Activated CD8-positive, alpha-beta memory T cell treated with anti-CD3 and anti-CD28 coated beads, Interleukin-2, amount 10 ng/mL, durations not matched to agents 7 days and 5 days (primary cell): ENCODE measurements around the gene S100PBP. TPM values are rescaled to one million over a fixed set of nuclear protein-coding genes. Genes with fewer than 3 reads are reported as not detected.
"Not testable (repeated sequence)": the region's sequence is repeated elsewhere in the genome, so short reads cannot be mapped to it uniquely, and the experiment has no call there.

ENCODE experiments used
- ATAC-seq: fragments of 150-1000 bp; cut with Tn5 transposase; one replicate; pipeline ENCODE4 v1.10.0; 2021; ENCODE audit warnings: moderate library complexity
- CTCF ChIA-PET: fragments of 350-600 bp; sonication (Branson Sonifier 250); formaldehyde crosslinking; loops from one replicate; lab custom pipeline; 2021; ENCODE audit warnings: antibody characterized with exemption; lab: Charles Lee
- DNase-seq: peaks from one replicate; pipeline ENCODE4 v3.0.0-alpha.2; 2020
- H3K27ac Mint-ChIP-seq: one replicate; pipeline ENCODE4 v1.8.0; 2021; ENCODE audit warnings: mild to moderate bottlenecking, mixed read lengths
- H3K27me3 Mint-ChIP-seq: one replicate; pipeline ENCODE4 v1.8.0; 2021; ENCODE audit warnings: mixed read lengths
- H3K36me3 Mint-ChIP-seq: one replicate; pipeline ENCODE4 v1.8.0; 2021; ENCODE audit warnings: mild to moderate bottlenecking, mixed read lengths
- H3K4me1 Mint-ChIP-seq: one replicate; pipeline ENCODE4 v1.8.0; 2021; ENCODE audit warnings: mixed read lengths
- H3K4me3 Mint-ChIP-seq: one replicate; pipeline ENCODE4 v1.8.0; 2021; ENCODE audit warnings: mild to moderate bottlenecking, moderate library complexity, mixed read lengths
- H3K9me3 Mint-ChIP-seq: one replicate; pipeline ENCODE4 v1.8.0; 2022; ENCODE audit warnings: low read depth, mixed read lengths
- total RNA-seq, 2 experiments: library from RNA; stranded (reverse); gene quantifications; one replicate each; pipeline ENCODE4 v1.2.3, GENCODE V29; 2021

Gene S100PBP
- total RNA-seq, 2 experiments from 2014 or later: 85.3 to 102 TPM

- peaks cover 32% of the 10 kb centered on the region for H3K36me3 Mint-ChIP-seq
- H3K4me1 Mint-ChIP-seq: peaks cover 9% of the 10 kb centered on the region
- H3K27ac Mint-ChIP-seq: no peak overlapping the region
- DNase-seq: no peak
- ATAC-seq: no peak
- H3K9me3 Mint-ChIP-seq: no peaks in the 10 kb centered on the region
- CTCF ChIA-PET: interaction anchor here (0.7 to 9.3 kb wide), 5 partner anchors 7 to 701 kb away, joined by 3 to 153 read pairs (median 27); no protein-coding TSS in a partner anchor
- no peaks in the 10 kb centered on the region for H3K27me3 Mint-ChIP-seq
- no peak overlapping the region for H3K4me3 Mint-ChIP-seq
These were observed 42.4 kb upstream of the S100PBP start for GRCh38 chr1:32774950-32775634.

- H3K9me3 Mint-ChIP-seq: no peaks in the 10 kb centered on the region
- H3K36me3 Mint-ChIP-seq: peaks cover 39% of the 10 kb centered on the region
- DNase-seq (no peak), ATAC-seq (no peak)
- no peak overlapping the region for H3K27ac Mint-ChIP-seq
- no peak overlapping the region for H3K4me3 Mint-ChIP-seq
- peaks cover 9% of the 10 kb centered on the region for H3K4me1 Mint-ChIP-seq
- CTCF ChIA-PET: interaction anchor here (0.7 to 9.3 kb wide), 5 partner anchors 14 to 702 kb away, joined by 3 to 153 read pairs (median 3); no protein-coding TSS in a partner anchor
- H3K27me3 Mint-ChIP-seq: no peaks in the 10 kb centered on the region
These were observed 41.7 kb upstream of the S100PBP start for GRCh38 chr1:32775640-32776337.

- CTCF ChIA-PET: no interaction called here
- Mint-ChIP-seq H3K36me3 (peaks cover 55% of the 10 kb centered on the region), H3K9me3 (no peaks in the 10 kb centered on the region), H3K27ac (no peak overlapping the region), H3K4me3 (no peak overlapping the region), H3K27me3 (no peaks in the 10 kb centered on the region), H3K4me1 (peaks cover 21% of the 10 kb centered on the region)
- no peak for DNase-seq
- ATAC-seq: no peak
These were observed 38.2 kb upstream of the S100PBP start for GRCh38 chr1:32779242-32779641.

GRCh38 chr1:32780005-32780404 is 37.4 kb upstream of the S100PBP start:
- Mint-ChIP-seq H3K27me3 (no peaks in the 10 kb centered on the region), H3K9me3 (no peaks in the 10 kb centered on the region), H3K4me3 (no peak overlapping the region), H3K27ac (no peak overlapping the region), H3K4me1 (peaks cover 23% of the 10 kb centered on the region), H3K36me3 (peaks cover 59% of the 10 kb centered on the region)
- DNase-seq (no peak), ATAC-seq (no peak)
- CTCF ChIA-PET: no interaction called here

GRCh38 chr1:32780628-32781234 is 36.7 kb upstream of the S100PBP start:
- DNase-seq: no peak
- H3K27ac Mint-ChIP-seq: no peak overlapping the region
- peaks cover 19% of the 10 kb centered on the region for H3K4me1 Mint-ChIP-seq
- peaks cover 57% of the 10 kb centered on the region for H3K36me3 Mint-ChIP-seq
- H3K9me3 Mint-ChIP-seq: no peaks in the 10 kb centered on the region
- H3K4me3 Mint-ChIP-seq: no peak overlapping the region
- no peaks in the 10 kb centered on the region for H3K27me3 Mint-ChIP-seq
- no peak for ATAC-seq
- CTCF ChIA-PET: interaction anchor here (4.0 kb wide), 1 partner anchor 7 kb away, joined by 39 read pairs; no protein-coding TSS in a partner anchor

- H3K27me3 Mint-ChIP-seq: no peaks in the 10 kb centered on the region
- no peak for ATAC-seq
- peaks cover 59% of the 10 kb centered on the region for H3K36me3 Mint-ChIP-seq
- H3K9me3 Mint-ChIP-seq: no peaks in the 10 kb centered on the region
- H3K27ac Mint-ChIP-seq: peak overlapping the region; percentile 49
- H3K4me1 Mint-ChIP-seq: peaks cover 16% of the 10 kb centered on the region
- CTCF ChIA-PET: interaction anchor here (1.6 to 4.0 kb wide), 2 partner anchors 9 to 70 kb away, joined by 12 to 39 read pairs; no protein-coding TSS in a partner anchor
- no peak overlapping the region for H3K4me3 Mint-ChIP-seq
- DNase-seq: no peak
These were observed 35.4 kb upstream of the S100PBP start for GRCh38 chr1:32782086-32782485.

GRCh38 chr1:32783851-32784250 is 33.6 kb upstream of the S100PBP start:
- ATAC-seq: no peak
- no peak for DNase-seq
- CTCF ChIA-PET: interaction anchor here (0.7 to 4.0 kb wide), 2 partner anchors 10 to 302 kb away, joined by 3 to 39 read pairs; no protein-coding TSS in a partner anchor
- Mint-ChIP-seq H3K9me3 (no peaks in the 10 kb centered on the region), H3K27me3 (no peaks in the 10 kb centered on the region), H3K27ac (no peak overlapping the region), H3K4me1 (peaks cover 16% of the 10 kb centered on the region), H3K36me3 (peaks cover 55% of the 10 kb centered on the region), H3K4me3 (no peak overlapping the region)

- no peak for ATAC-seq
- Mint-ChIP-seq H3K36me3 (peaks cover 49% of the 10 kb centered on the region), H3K27me3 (no peaks in the 10 kb centered on the region), H3K9me3 (no peaks in the 10 kb centered on the region), H3K4me1 (peaks cover 16% of the 10 kb centered on the region), H3K27ac (no peak overlapping the region), H3K4me3 (no peak overlapping the region)
- CTCF ChIA-PET: no interaction called here
- no peak for DNase-seq
These were observed 32.6 kb upstream of the S100PBP start for GRCh38 chr1:32784817-32785216.

- Mint-ChIP-seq H3K4me3 (no peak overlapping the region), H3K27ac (no peak overlapping the region), H3K4me1 (peaks cover 16% of the 10 kb centered on the region), H3K27me3 (no peaks in the 10 kb centered on the region), H3K36me3 (peaks cover 43% of the 10 kb centered on the region), H3K9me3 (no peaks in the 10 kb centered on the region)
- ATAC-seq (no peak), DNase-seq (no peak)
- CTCF ChIA-PET: interaction anchor here (1.0 kb wide), 1 partner anchor 12 kb away, joined by 3 read pairs; no protein-coding TSS in a partner anchor
These were observed 30.6 kb upstream of the S100PBP start for GRCh38 chr1:32786856-32787255.

- CTCF ChIA-PET, H3K27ac Mint-ChIP-seq, H3K9me3 Mint-ChIP-seq, H3K4me3 Mint-ChIP-seq, H3K27me3 Mint-ChIP-seq, ATAC-seq, DNase-seq: not testable (repeated sequence)
- H3K36me3 Mint-ChIP-seq: peaks cover 48% of the 10 kb centered on the region
- peaks cover 10% of the 10 kb centered on the region for H3K4me1 Mint-ChIP-seq
These were observed 28.1 kb upstream of the S100PBP start for GRCh38 chr1:32789356-32789755.

GRCh38 chr1:32791881-32792280 is 25.6 kb upstream of the S100PBP start:
- DNase-seq (no peak), ATAC-seq (no peak)
- CTCF ChIA-PET: interaction anchor here (0.5 to 1.7 kb wide), 3 partner anchors 19 to 295 kb away, joined by 3 to 9 read pairs (median 3); no protein-coding TSS in a partner anchor
- Mint-ChIP-seq H3K9me3 (no peaks in the 10 kb centered on the region), H3K36me3 (peaks cover 37% of the 10 kb centered on the region), H3K27ac (peak overlapping the region; percentile 38), H3K4me3 (no peak overlapping the region), H3K4me1 (peaks cover 10% of the 10 kb centered on the region), H3K27me3 (no peaks in the 10 kb centered on the region)

- H3K9me3 Mint-ChIP-seq, H3K4me3 Mint-ChIP-seq, H3K27ac Mint-ChIP-seq, H3K27me3 Mint-ChIP-seq, ATAC-seq, DNase-seq, CTCF ChIA-PET: not testable (repeated sequence)
- Mint-ChIP-seq H3K36me3 (peaks cover 58% of the 10 kb centered on the region), H3K4me1 (peaks cover 43% of the 10 kb centered on the region)
These were observed 21.7 kb upstream of the S100PBP start for GRCh38 chr1:32795763-32796162.

GRCh38 chr1:32797456-32797855 is 20.0 kb upstream of the S100PBP start:
- H3K4me1 Mint-ChIP-seq: peaks cover 52% of the 10 kb centered on the region
- peaks cover 56% of the 10 kb centered on the region for H3K36me3 Mint-ChIP-seq
- no peak for ATAC-seq
- H3K27me3 Mint-ChIP-seq: no peaks in the 10 kb centered on the region
- peak overlapping the region; percentile 34 for H3K27ac Mint-ChIP-seq
- DNase-seq: no peak
- CTCF ChIA-PET: interaction anchor here (0.6 kb wide), 1 partner anchor 25 kb away, joined by 5 read pairs; no protein-coding TSS in a partner anchor
- no peak overlapping the region for H3K4me3 Mint-ChIP-seq
- H3K9me3 Mint-ChIP-seq: no peaks in the 10 kb centered on the region
